HG03442 (cell line): ENCODE measurements around the gene LCORL.
"Not testable (repeated sequence)": the region's sequence is repeated elsewhere in the genome, so short reads cannot be mapped to it uniquely, and the experiment has no call there.

ENCODE experiments used
- ATAC-seq: cut with Tn5 transposase; IDR thresholded peaks from one replicate; pipeline ENCODE4 v1.9.1; 2021; ENCODE audit warnings: mild to moderate bottlenecking, moderate library complexity; ENCODE audit not compliant: unreplicated experiment

The LCORL gene

GRCh38 chr4:18020671-18021469, 685 bp downstream of the LCORL start:
- peak; percentile 12 for ATAC-seq

GRCh38 chr4:18020145-18020670, 1.3 kb downstream of the LCORL start:
- no peak for ATAC-seq

- ATAC-seq = no peak
Observed at GRCh38 chr4:18014269-18014668, 7.3 kb downstream of the LCORL start.

- ATAC-seq = no peak
Observed at GRCh38 chr4:18012807-18013462, 8.6 kb downstream of the LCORL start.

- no peak for ATAC-seq
Observed at GRCh38 chr4:18012134-18012806, 9.3 kb downstream of the LCORL start.

GRCh38 chr4:18007625-18008024, 13.9 kb downstream of the LCORL start:
- ATAC-seq = no peak

GRCh38 chr4:18006432-18006831, 15.1 kb downstream of the LCORL start:
- ATAC-seq = not testable (repeated sequence)

- ATAC-seq = no peak
Observed at GRCh38 chr4:17997129-17997528, 24.4 kb downstream of the LCORL start.

- no peak for ATAC-seq
Observed at GRCh38 chr4:17995165-17995564, 26.4 kb downstream of the LCORL start.

GRCh38 chr4:17985832-17986231, 35.7 kb downstream of the LCORL start:
- ATAC-seq = no peak

- ATAC-seq = no peak
Observed at GRCh38 chr4:17981063-17981462, 40.5 kb downstream of the LCORL start.

GRCh38 chr4:17968721-17969120, 52.8 kb downstream of the LCORL start:
- ATAC-seq = no peak

GRCh38 chr4:17967078-17967477, 54.5 kb downstream of the LCORL start:
- no peak for ATAC-seq

GRCh38 chr4:17966312-17966711, 55.2 kb downstream of the LCORL start:
- no peak for ATAC-seq

GRCh38 chr4:17964576-17964975, 57.0 kb downstream of the LCORL start:
- ATAC-seq = no peak

- no peak for ATAC-seq
Observed at GRCh38 chr4:17962171-17962570, 59.4 kb downstream of the LCORL start.

GRCh38 chr4:17961249-17961648, 60.3 kb downstream of the LCORL start:
- no peak for ATAC-seq

GRCh38 chr4:17958181-17958580, 63.4 kb downstream of the LCORL start:
- ATAC-seq = no peak

GRCh38 chr4:17957688-17958087, 63.9 kb downstream of the LCORL start:
- ATAC-seq = no peak

- no peak for ATAC-seq
Observed at GRCh38 chr4:17956245-17956644, 65.3 kb downstream of the LCORL start.

- no peak for ATAC-seq
Observed at GRCh38 chr4:17945303-17945702, 76.3 kb downstream of the LCORL start.

GRCh38 chr4:17941731-17942130, 79.8 kb downstream of the LCORL start:
- no peak for ATAC-seq
